Tibial nerve (tissue), 4 donors: Measurements from ENCODE around the gene CBARP. TPM values are rescaled to one million over a fixed set of nuclear protein-coding genes. Genes with fewer than 3 reads are reported as not detected.
A peak's percentile ranks its signal among the peaks of the same experiment; 100 is the strongest.

Experiments
- DNase-seq, 2 donors: peaks; one replicate each; pipeline ENCODE4 v3.0.0-alpha.2; 2019; ENCODE audit warnings: low spot score in 2 of 2
- H3K27ac ChIP-seq, 4 donors: fragments of 200-600 bp; sonication (generic) in 3 of 4; one replicate each; pipeline ENCODE4 v1.5.1; 2017 to 2019; ENCODE audit warnings: mild to moderate bottlenecking in 1 of 4
- H3K27me3 ChIP-seq, 2 donors: fragments of 200-600 bp; sonication (generic) in 1 of 2; one replicate each; pipeline versions ENCODE4 v1.5.1 to v1.6.0; 2017 to 2019
- H3K36me3 ChIP-seq, 3 donors: fragments of 200-600 bp; sonication (generic); one replicate each; pipeline ENCODE4 v1.5.1; 2018 to 2019
- H3K4me1 ChIP-seq, 4 donors: fragments of 200-600 bp; sonication (generic) in 3 of 4; one replicate each; pipeline ENCODE4 v1.5.1; 2017 to 2019
- H3K4me3 ChIP-seq, 4 donors: fragments of 200-600 bp; sonication (generic) in 3 of 4; one replicate each; pipeline ENCODE4 v1.5.1; 2017 to 2019; ENCODE audit warnings: mild to moderate bottlenecking in 1 of 4, moderate library complexity in 1 of 4
- H3K9me3 ChIP-seq, 4 donors: fragments of 200-600 bp; sonication (generic) in 3 of 4; one replicate each; pipeline ENCODE4 v1.5.1; 2017 to 2019
- CTCF ChIP-seq, 5 experiments: fragments of 200-600 bp in 3 of 5; fragments of 450-650 bp in 2 of 5; sonication (generic) in 3 of 5; IDR thresholded peaks; one replicate each; pipeline ENCODE4 v1.5.1; 2016 to 2019; ENCODE audit warnings: antibody characterized with exemption in 5 of 5, mild to moderate bottlenecking in 3 of 5, moderate library complexity in 2 of 5
- EP300 ChIP-seq, 2 donors: sonication (generic); formaldehyde crosslinking; IDR thresholded peaks; one replicate each; pipeline ENCODE4 v1.6.1; 2017; ENCODE audit warnings: antibody characterized with exemption in 2 of 2, mild to moderate bottlenecking in 1 of 2
- POLR2A ChIP-seq, 2 donors: fragments of 450-650 bp; IDR thresholded peaks; one replicate each; pipeline ENCODE4 v1.6.1; 2017; ENCODE audit warnings: antibody characterized with exemption in 2 of 2, mild to moderate bottlenecking in 2 of 2, moderate library complexity in 2 of 2
- WGBS, 2 donors: methylation state at CpG; one replicate each; pipeline ENCODE4 v1.1.5; 2018; 5-methylcytosine and 5-hydroxymethylcytosine counted together
- total RNA-seq, 4 donors: library from RNA; depleted of rRNA; stranded (reverse); fragments of >200 nt; gene quantifications; one replicate each; pipeline ENCODE4 v1.1.0, GENCODE V29; 2016

Gene CBARP
- total RNA-seq, 4 donors from 2014 or later = 0.22 to 3.9 (median 1.4) TPM

DNA sequence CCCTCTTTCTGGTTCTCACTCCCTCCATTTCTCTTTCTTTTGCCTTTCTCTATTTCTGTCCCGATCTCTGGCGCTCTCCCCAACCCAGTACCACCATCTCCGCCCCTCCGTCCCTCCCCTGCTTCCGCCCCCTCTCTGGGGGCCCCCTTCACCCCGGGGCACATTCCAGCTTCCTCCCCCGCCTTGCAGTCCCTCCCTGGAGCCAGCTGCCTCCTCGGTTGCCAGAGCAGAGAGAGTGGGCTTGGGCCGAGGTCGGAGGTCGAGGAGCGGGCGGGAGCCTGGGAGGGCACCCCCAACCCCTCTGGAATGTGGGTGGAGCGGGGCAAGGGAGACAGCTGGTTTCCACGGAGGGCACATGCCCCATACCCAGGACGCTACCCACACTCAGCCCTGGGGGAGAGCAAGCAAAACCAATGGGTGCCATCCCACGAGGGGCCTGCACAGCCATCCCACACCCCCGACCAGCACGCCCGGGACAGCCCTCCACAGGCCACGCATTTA is 24.9 kb upstream of the CBARP start:
- TF ChIP-seq EP300 (IDR thresholded peaks at IDR 0.05) (no peak), POLR2A (IDR thresholded peaks at IDR 0.05) (no peak), CTCF (IDR thresholded peaks at IDR 0.05) (no peak)
- peak overlapping the region; percentile 76 to 99 (median 95) for H3K27ac ChIP-seq
- H3K4me1 ChIP-seq = peaks cover 3 to 96% (median 79%) of the 10 kb centered on the region in 4 donors
- peaks cover 0 to 7% (median 2%) of the 10 kb centered on the region in 3 donors for H3K36me3 ChIP-seq
- 22 to 34% methylated on average over 18 to 19 of the region's 21 CpGs for WGBS, 2 donors
- H3K9me3 ChIP-seq = no peaks in the 10 kb centered on the region
- no peaks in the 10 kb centered on the region for H3K27me3 ChIP-seq
- no peak for DNase-seq
- H3K4me3 ChIP-seq = peak overlapping the region in 1 of 4 donors; percentile 69

DNA sequence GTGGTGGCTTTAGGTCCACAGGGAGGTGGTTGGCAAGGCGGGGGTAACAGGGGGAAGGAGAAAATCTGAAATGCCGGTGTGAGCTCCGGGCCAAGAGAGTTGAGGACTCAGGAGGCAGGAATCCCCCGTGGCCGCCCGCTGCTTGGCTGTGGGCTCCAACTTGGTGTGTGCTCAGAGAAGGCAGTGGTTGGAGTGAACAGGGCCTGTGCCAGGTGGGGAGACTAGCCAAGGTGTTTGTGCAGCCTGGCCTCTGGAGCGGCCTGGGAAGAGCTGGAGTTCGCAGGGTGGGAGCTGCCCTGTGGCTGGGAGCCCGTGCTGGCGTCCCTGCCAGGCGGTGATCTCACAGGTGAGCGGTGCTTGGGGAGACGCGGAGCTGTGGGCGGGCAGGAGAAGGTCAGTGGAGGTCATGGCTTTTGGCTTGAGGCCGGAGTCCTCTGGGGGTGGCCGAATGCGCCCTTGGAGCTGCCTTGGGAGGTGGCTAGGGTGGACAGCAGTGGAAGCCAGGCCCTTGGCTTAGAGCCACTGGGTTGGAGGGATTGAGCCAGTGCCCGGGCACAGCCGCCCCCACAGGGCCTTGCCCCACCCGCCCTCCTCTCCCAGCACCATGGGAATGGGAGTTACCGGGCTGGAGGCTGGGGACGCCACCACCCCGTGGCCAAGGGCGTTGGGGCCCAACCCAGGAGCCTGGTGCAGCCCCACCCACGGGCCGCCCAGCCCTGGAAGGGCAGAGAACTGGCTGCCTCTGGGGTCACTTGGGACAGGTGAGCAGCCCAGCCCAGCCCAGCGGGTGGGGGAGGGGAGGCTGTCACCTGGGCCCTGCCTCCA is 24.2 kb upstream of the CBARP start:
- peaks cover 0 to 14% (median 3%) of the 10 kb centered on the region in 3 donors for H3K36me3 ChIP-seq
- H3K4me3 ChIP-seq = peak overlapping the region; percentile 37 to 69 (median 62)
- H3K9me3 ChIP-seq = no peaks in the 10 kb centered on the region
- H3K27ac ChIP-seq = peak overlapping the region; percentile 76 to 99 (median 95)
- 15 to 17% methylated on average over 26 to 27 of the region's 28 CpGs for WGBS, 2 donors
- H3K4me1 ChIP-seq = peaks cover under 1 to 96% (median 74%) of the 10 kb centered on the region in 4 donors
- no peaks in the 10 kb centered on the region for H3K27me3 ChIP-seq
- TF ChIP-seq POLR2A (IDR thresholded peaks at IDR 0.05) (no peak), CTCF (IDR thresholded peaks at IDR 0.05) (no peak), EP300 (IDR thresholded peaks at IDR 0.05) (peak in 1 of 2 donors; percentile 33)
- DNase-seq = peak in 1 of 2 donors; percentile 41

- 15 to 19% methylated on average over 14 of the region's 14 CpGs for WGBS, 2 donors
- Histone ChIP-seq H3K27me3 (no peaks in the 10 kb centered on the region), H3K4me1 (peaks cover 0 to 95% (median 69%) of the 10 kb centered on the region in 4 donors), H3K4me3 (peak overlapping the region; percentile 37 to 69 (median 62)), H3K36me3 (peaks cover 0 to 19% (median 3%) of the 10 kb centered on the region in 3 donors), H3K27ac (peak overlapping the region; percentile 76 to 99 (median 95)), H3K9me3 (no peaks in the 10 kb centered on the region)
- no peak for DNase-seq
- TF ChIP-seq POLR2A (IDR thresholded peaks at IDR 0.05) (no peak), EP300 (IDR thresholded peaks at IDR 0.05) (no peak), CTCF (IDR thresholded peaks at IDR 0.05) (peak in 2 of 5 experiments; percentile 5 to 46)
Measured at GRCh38 chr19:1261538-1261797, 23.7 kb upstream of the CBARP start.

DNA sequence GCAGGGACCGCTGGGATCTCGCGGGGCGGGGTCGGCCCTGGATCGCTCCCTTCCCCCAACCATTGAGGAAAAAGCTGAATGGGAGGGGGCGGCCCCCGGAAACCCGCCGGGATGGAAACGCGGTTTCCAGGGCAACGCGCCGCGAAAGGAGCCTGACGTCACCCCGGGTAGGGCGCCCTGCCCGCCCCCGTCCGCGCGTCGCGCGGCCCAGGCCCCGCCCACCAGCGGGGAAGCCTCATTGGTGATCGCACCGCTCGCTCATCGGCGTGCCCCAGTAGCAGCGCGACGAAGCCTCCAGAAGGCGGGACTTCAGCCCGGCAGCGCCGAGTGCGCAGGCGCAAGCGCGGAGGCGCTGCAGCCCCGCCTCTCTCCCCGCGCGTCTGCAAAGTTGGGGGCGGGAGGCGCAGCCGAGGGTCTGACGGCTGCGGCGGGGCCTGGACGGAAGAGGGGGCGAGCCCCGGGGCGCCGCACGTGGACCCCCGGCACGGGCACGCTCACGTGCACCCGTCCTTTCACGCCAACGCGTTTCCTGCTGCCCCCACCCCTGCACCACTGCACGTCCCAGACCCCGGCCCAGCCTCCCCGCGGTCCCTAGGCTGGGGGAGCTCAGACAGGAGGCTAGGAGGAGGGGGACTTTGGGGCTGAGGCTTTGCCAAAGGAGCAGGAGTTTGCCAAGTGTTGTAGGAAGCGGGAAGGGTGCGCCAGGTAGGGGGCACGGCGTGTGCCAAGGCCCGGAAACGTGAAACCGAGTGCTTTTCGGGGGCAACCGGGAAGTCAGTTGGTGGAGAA is 23.1 kb upstream of the CBARP start:
- peak; percentile 85 to 93 for DNase-seq
- H3K27ac ChIP-seq = peak overlapping the region; percentile 76 to 99 (median 95)
- peaks cover 0 to 95% (median 66%) of the 10 kb centered on the region in 4 donors for H3K4me1 ChIP-seq
- peaks cover 0 to 25% (median 5%) of the 10 kb centered on the region in 3 donors for H3K36me3 ChIP-seq
- WGBS, 2 donors = 1 to 2% methylated on average over 33 to 80 of the region's 83 CpGs
- peak overlapping the region; percentile 37 to 69 (median 62) for H3K4me3 ChIP-seq
- TF ChIP-seq POLR2A (IDR thresholded peaks at IDR 0.05) (peak; percentile 20 to 61), CTCF (IDR thresholded peaks at IDR 0.05) (peak in 1 of 5 experiments; percentile 6), EP300 (IDR thresholded peaks at IDR 0.05) (peak; percentile 70 to 77)
- no peaks in the 10 kb centered on the region for H3K9me3 ChIP-seq
- H3K27me3 ChIP-seq = no peaks in the 10 kb centered on the region
